ENCODE data around the gene STXBP5L.

- TF ChIP-seq POLR2A (IDR thresholded peaks at IDR 0.05) (no peak), CTCF (IDR thresholded peaks at IDR 0.05) (no peak)
Observed at GRCh38 chr3:121073011-121073410, 165.0 kb downstream of the STXBP5L start.
